Stimulated activated CD8-positive, alpha-beta memory T cell treated with anti-CD3 and anti-CD28 coated beads, Interleukin-4, amount 100 ng/mL, for 48 hours (primary cell): ENCODE results near the gene VIPR2.
"Not testable (repeated sequence)": the region's sequence is repeated elsewhere in the genome, so short reads cannot be mapped to it uniquely, and the experiment has no call there.

Experiments used
- DNase-seq: peaks from one replicate; pipeline ENCODE4 v3.0.0-alpha.2; 2020

The VIPR2 gene

GRCh38 chr7:159000859-159001435 is 143.7 kb downstream of the VIPR2 start:
- DNase-seq: no peak

GRCh38 chr7:159000070-159000469 is 144.6 kb downstream of the VIPR2 start:
- no peak for DNase-seq

- DNase-seq: no peak
These were observed 145.2 kb downstream of the VIPR2 start for GRCh38 chr7:158999496-158999895.

- DNase-seq: not testable (repeated sequence)
These were observed 146.4 kb downstream of the VIPR2 start for GRCh38 chr7:158998261-158998660.

- no peak for DNase-seq
These were observed 147.2 kb downstream of the VIPR2 start for GRCh38 chr7:158997471-158997870.

- no peak for DNase-seq
These were observed 147.6 kb downstream of the VIPR2 start for GRCh38 chr7:158997110-158997453.

GRCh38 chr7:158996214-158997109 is 148.2 kb downstream of the VIPR2 start:
- DNase-seq: no peak

GRCh38 chr7:158995514-158995913 is 149.2 kb downstream of the VIPR2 start:
- DNase-seq: no peak

GRCh38 chr7:158994687-158995086 is 150.0 kb downstream of the VIPR2 start:
- DNase-seq: no peak

GRCh38 chr7:158993591-158993990 is 151.1 kb downstream of the VIPR2 start:
- no peak for DNase-seq

- DNase-seq: no peak
These were observed 151.9 kb downstream of the VIPR2 start for GRCh38 chr7:158992759-158993158.

GRCh38 chr7:158991824-158992621 is 152.6 kb downstream of the VIPR2 start:
- no peak for DNase-seq

GRCh38 chr7:158988996-158989395 is 155.7 kb downstream of the VIPR2 start:
- no peak for DNase-seq

- DNase-seq: no peak
These were observed 156.3 kb downstream of the VIPR2 start for GRCh38 chr7:158988302-158988862.

GRCh38 chr7:158987691-158988090 is 157.0 kb downstream of the VIPR2 start:
- DNase-seq: no peak

- DNase-seq: no peak
These were observed 159.1 kb downstream of the VIPR2 start for GRCh38 chr7:158985583-158985982.

- not testable (repeated sequence) for DNase-seq
These were observed 160.7 kb downstream of the VIPR2 start for GRCh38 chr7:158984007-158984406.

GRCh38 chr7:158982080-158982479 is 162.6 kb downstream of the VIPR2 start:
- not testable (repeated sequence) for DNase-seq

- no peak for DNase-seq
These were observed 164.9 kb downstream of the VIPR2 start for GRCh38 chr7:158979635-158980351.

GRCh38 chr7:158979023-158979529 is 165.6 kb downstream of the VIPR2 start:
- no peak for DNase-seq
